Skin epidermis (tissue), 12 donors: ENCODE measurements around the gene SLC16A1.
A peak's percentile ranks its signal among the peaks of the same experiment; 100 is the strongest.

Experiments
- H3K27ac ChIP-seq, 21 experiments: fragments of 200-600 bp; sonication (generic) in 11 of 21; one replicate each; pipeline ENCODE4 v1.5.0; 2020; ENCODE audit warnings: mild to moderate bottlenecking in 3 of 21, inconsistent platforms in 2 of 21, moderate library complexity in 2 of 21
- H3K4me3 ChIP-seq, 7 experiments: fragments of 200-600 bp; sonication (generic) in 2 of 7; one replicate each; pipeline ENCODE4 v1.5.0; 2020; ENCODE audit warnings: inconsistent platforms in 2 of 7, mild to moderate bottlenecking in 2 of 7, moderate library complexity in 1 of 7

Gene SLC16A1

DNA sequence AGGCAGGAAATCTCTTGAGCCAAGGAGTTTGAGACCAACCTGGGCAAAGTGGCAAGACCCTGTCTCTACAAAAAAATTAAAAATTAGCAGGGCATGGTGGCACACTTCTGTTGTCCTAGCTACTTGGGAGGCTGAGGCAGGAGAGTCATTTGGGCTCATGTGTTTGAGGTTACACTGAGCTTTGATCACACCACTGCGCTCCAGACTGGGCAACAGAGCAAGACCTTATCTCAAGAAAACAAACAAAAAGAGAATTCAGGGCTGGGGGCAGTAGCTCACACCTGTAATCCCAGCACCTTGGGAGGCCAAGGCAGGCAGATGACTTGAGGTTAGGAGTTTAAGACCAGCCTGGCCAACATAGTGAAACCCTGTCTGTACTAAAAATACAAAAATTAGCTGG lies 17.8 kb upstream of the SLC16A1 start:
- Histone ChIP-seq H3K4me3 (no peak overlapping the region), H3K27ac (no peak overlapping the region)

GRCh38 chr1:112971006-112971405 lies 15.0 kb upstream of the SLC16A1 start:
- no peak overlapping the region for H3K4me3 ChIP-seq
- H3K27ac ChIP-seq: no peak overlapping the region

GRCh38 chr1:112964347-112964746 lies 8.4 kb upstream of the SLC16A1 start:
- H3K4me3 ChIP-seq: no peak overlapping the region
- no peak overlapping the region for H3K27ac ChIP-seq

DNA sequence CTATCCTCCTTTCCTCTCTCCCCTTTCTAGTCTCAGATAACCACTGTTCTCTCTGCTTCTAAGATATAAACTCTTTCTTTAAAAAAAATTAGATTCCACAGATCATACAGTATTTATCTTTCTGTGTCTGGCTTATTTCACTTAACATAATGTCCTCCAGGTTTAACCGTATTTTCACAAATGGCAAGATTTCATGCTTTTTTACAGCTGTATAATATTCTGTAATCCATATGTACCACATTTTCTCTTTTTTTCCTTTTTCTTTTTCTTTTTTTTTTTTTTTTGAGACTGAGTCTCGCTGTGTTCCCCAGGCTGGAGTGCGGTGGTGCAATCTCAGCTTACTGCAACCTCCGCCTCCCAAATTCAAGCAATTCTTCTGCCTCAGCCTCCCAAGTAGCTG lies 5.1 kb upstream of the SLC16A1 start:
- Histone ChIP-seq H3K4me3 (no peak overlapping the region), H3K27ac (no peak overlapping the region)

- H3K27ac ChIP-seq: no peak overlapping the region
Measured at GRCh38 chr1:112960384-112960783, 4.4 kb upstream of the SLC16A1 start.

GRCh38 chr1:112958236-112958635 lies 2.2 kb upstream of the SLC16A1 start:
- peak overlapping the region in 11 of 21 experiments; percentile 14 to 93 (median 86) for H3K27ac ChIP-seq
- peak overlapping the region in 5 of 7 experiments; percentile 62 to 92 (median 66) for H3K4me3 ChIP-seq

More at GRCh38 chr1:112960384-112960783, 4.4 kb upstream of the SLC16A1 start:
- H3K4me3 ChIP-seq: no peak overlapping the region

DNA sequence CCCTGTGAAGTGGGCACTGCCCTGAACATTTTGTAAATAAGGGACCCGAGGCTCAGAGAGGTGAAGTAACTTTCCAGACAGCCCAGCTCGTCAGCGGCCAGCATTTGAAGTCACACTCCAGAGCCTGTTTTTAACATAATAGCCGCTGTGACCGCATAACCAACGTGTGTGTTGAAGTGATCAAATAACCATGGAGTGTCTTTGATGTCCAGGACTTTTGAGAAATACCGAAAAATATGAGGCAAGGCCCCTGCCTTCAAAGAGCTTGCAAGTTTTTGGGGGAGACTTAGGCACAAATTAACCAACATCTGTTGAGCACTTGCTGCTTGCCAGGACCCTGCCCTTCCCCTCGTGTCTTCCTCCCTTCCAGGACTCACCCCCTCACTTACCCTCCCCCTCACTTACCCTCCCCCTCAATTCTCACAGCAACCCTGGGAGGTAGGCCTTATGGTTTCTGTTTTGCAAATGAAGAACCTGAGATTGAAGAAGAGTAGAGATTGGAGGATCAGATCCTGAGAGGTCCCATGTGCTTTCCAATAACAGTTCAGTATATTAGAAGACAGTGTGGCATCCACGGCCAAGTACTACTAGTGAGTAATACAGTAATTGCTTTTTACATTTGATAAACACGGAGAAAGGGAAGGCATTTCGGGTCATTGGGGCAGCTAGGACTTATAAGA lies 1.3 kb upstream of the SLC16A1 start:
- peak overlapping the region; percentile 40 to 93 (median 86) for H3K27ac ChIP-seq
- peak overlapping the region; percentile 62 to 92 (median 66) for H3K4me3 ChIP-seq

DNA sequence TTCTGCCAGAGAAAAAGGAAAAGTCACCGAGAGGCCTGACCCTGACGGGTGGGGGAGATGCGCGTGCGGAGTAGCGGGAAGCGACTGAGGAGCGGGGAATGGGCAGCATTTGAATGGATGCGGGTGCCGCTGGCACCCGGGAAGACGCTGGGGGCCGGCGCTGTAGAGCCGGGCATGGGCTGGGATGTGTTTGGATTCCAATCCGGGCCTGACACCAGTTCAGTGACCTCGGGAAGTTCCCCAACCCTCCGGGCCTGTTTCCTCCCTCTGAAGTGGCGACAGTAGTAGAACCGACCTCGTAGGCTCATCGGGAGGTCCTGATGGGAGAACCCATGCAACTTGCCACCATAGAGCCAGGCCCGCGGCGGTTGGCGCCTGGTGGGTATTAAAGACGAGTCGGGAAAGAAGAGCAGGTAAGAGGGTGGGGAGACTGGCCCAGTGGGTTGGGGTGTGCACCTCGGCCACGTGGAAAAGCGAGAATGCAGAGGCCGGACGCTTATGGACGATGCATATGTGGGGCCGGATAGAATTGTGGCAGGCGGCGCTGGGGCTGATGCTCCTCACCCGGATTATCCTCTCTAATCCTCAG lies 642 bp upstream of the SLC16A1 start:
- peak overlapping the region; percentile 62 to 92 (median 66) for H3K4me3 ChIP-seq
- peak overlapping the region; percentile 40 to 93 (median 86) for H3K27ac ChIP-seq

GRCh38 chr1:112954945-112955772 lies 837 bp downstream of the SLC16A1 start:
- Histone ChIP-seq H3K27ac (peak overlapping the region; percentile 24 to 93 (median 86)), H3K4me3 (peak overlapping the region; percentile 62 to 92 (median 66))

DNA sequence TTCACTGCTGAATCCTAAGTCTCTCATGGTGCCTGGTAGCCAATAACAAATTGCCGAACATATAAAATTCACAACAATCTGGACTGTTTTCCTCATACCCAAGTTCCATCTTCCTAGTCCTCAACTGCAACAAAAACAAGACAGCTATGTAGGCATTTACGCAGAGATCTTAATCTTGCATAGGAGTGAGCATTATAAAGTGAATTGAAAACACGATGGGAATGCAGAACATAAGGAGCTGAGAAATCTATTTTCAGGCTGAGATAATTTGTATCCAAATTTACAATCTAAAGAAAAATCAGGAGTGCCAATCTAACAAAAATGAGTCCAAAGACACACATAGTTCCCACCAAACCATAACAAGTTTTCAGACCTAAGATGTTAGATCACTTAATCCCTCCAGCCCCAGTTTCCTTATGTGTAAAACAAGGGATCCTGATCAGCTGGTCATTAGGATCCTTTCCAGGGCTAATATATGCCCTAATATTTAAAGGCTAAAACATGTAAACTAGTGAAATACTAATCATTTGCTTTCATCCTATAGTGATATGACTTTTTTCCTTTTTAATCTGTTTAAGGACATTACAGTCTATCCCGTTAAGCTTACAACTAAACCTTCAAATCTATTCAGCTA lies 1.9 kb downstream of the SLC16A1 start:
- Histone ChIP-seq H3K27ac (no peak overlapping the region), H3K4me3 (peak overlapping the region in 1 of 7 experiments; percentile 92)

GRCh38 chr1:112950426-112950825 lies 5.6 kb downstream of the SLC16A1 start:
- Histone ChIP-seq H3K27ac (no peak overlapping the region), H3K4me3 (no peak overlapping the region)

DNA sequence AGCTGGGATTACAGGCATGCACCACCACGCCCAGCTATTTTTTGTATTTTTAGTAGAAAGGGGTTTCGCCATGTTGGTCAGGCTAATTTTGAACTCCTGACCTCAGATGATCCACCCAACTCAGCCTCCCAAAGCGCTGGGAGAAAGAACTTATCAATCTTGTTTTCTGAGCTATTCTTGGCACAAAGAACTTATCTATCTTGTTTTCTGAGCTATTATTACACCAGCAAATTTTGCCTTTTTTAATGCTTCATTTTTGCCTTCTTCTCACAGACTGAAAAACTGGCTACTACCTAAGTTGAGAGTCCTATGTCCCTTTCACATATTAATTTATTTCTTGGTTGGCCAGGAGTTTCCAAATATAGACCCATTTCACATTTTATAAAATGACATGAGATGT lies 9.3 kb downstream of the SLC16A1 start:
- no peak overlapping the region for H3K4me3 ChIP-seq
- H3K27ac ChIP-seq: no peak overlapping the region

DNA sequence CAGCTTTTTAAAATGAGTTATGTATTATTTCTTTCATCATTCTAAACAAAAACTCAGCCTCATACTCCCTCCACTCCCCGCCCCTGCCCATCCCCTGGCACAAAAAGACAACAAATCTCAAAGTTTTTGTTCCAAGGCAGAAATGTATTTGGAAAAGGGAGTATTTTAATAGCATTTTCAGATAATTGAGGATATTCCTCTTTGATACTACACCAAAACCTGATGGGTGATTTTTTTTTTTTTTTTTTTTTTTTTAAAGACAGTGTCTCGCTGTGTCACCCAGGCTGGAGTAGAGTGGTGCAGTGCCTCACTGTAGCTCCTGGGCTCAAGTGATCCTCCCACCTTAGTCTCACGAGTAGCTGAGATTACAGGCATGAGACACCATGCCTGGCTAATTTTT lies 16.2 kb downstream of the SLC16A1 start:
- H3K27ac ChIP-seq: no peak overlapping the region
- H3K4me3 ChIP-seq: no peak overlapping the region

DNA sequence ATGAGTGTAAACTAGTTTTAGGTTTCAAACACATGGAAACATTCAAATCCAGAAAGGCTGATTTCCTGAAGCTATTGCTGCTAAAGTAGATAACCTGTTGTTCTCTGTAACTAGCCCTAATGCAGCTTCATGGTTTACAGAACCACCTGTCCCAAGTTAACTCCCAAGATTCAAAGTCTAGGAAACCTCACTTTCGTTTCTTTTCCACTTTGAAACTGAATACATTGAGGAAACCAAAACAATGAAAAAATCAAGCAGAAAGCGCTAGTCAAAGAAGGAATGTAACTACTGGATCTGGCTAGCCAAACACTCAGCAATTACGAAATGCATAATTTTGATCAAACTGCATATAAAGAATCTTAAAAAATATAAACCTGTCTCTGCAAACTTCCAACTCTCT lies 17.8 kb downstream of the SLC16A1 start:
- Histone ChIP-seq H3K4me3 (no peak overlapping the region), H3K27ac (peak overlapping the region in 2 of 21 experiments; percentile 4 to 24)

DNA sequence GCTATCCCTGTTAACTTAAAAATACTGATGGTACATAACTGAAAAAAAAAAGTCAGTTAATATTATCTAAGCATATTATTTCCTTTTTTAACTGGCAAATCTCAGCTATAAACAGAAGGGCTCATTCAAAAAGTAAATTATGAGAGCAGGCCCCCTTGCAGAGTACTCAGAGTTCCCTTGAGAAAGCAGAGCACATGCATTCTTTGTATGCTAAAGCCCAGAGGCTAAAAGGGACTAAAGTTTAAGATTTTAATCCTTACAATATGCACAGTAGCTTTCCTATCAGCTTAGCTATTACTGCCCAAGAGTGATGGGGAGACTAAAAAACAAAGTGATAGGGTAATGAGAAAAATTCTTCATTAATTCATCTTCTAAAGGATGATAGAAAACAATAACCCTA lies 18.5 kb downstream of the SLC16A1 start:
- H3K4me3 ChIP-seq: no peak overlapping the region
- H3K27ac ChIP-seq: peak overlapping the region in 2 of 21 experiments; percentile 24 to 27

DNA sequence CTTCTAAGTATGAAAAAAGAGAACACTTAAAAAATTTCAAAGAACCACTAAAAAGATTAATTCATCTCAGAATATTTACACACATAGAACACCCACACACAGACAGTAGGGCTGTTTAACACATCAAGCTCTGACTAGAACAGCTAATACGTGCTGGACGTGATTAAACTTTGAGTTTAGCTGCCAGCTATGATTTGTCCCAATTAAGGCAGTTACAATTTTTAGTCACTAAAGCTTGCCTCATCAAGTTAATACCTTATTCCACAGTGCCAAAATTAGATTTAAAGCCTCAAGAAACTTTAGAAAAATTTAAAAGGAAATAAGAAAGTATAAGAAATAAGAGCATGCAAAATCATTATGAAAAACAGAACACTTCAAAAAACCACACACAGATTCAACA lies 18.9 kb downstream of the SLC16A1 start:
- H3K4me3 ChIP-seq: no peak overlapping the region
- peak overlapping the region in 2 of 21 experiments; percentile 24 to 27 for H3K27ac ChIP-seq

- Histone ChIP-seq H3K27ac (no peak overlapping the region), H3K4me3 (no peak overlapping the region)
Measured at GRCh38 chr1:112935461-112936111, 20.4 kb downstream of the SLC16A1 start.

DNA sequence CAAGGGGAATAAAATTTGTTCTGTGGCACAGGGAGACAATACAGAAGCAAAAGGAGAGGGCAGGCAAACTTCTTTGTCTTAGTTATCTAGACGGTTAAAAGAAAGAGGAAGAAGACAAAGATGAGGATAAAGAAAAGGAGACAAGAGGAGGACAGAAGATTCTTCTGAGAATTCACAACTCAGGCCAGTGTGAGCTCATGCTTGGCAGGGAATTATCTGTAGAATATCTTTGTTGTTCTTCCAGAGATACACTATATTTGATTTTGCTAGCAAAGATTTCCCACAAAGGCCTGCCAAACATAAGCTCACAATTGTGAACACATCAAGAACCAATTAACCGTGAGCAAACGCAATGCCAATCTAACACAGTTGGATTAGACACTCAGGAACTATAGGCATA lies 21.4 kb downstream of the SLC16A1 start:
- H3K4me3 ChIP-seq: no peak overlapping the region
- no peak overlapping the region for H3K27ac ChIP-seq

GRCh38 chr1:112933820-112934571 lies 22.0 kb downstream of the SLC16A1 start:
- Histone ChIP-seq H3K27ac (no peak overlapping the region), H3K4me3 (no peak overlapping the region)
